ENCODE data around the gene ADPRS.

Gene ADPRS

DNA sequence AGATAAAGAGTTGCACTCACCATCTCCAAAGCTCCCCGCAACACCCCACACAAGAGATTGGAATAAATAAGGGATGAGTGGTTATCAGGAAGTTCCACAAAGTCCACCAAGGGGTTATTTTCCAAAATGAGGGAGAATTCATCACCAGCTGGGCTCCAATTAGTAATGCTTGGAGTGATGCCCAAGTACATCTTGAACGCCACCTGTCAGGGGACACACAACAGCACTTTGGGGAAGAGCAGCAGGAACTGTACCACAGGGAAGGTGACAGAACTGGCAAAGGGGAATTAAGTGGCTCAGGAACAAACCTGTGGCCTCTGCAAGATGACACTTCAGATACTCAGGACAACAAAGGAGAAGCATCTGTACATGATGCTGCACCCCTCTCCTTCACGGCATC, 49.1 kb downstream of the ADPRS start:
- Histone ChIP-seq H3K36me3 (peaks cover 43% of the 10 kb centered on the region), H3K4me1 (ENCODE audit: control insufficient read depth in 1 of 2, insufficient read depth in 1 of 2, low read depth in 1 of 2, low read length in 1 of 2) (peaks cover 14 to 16% of the 10 kb centered on the region in 2 experiments), H3K27ac (no peak overlapping the region), H3K27me3 (no peaks in the 10 kb centered on the region), H3K9me3 (no peaks in the 10 kb centered on the region), H3K4me3 (ENCODE audit: low read depth in 1 of 2, low read length in 1 of 2) (no peak overlapping the region)
- TF ChIP-seq, protein P1, sequence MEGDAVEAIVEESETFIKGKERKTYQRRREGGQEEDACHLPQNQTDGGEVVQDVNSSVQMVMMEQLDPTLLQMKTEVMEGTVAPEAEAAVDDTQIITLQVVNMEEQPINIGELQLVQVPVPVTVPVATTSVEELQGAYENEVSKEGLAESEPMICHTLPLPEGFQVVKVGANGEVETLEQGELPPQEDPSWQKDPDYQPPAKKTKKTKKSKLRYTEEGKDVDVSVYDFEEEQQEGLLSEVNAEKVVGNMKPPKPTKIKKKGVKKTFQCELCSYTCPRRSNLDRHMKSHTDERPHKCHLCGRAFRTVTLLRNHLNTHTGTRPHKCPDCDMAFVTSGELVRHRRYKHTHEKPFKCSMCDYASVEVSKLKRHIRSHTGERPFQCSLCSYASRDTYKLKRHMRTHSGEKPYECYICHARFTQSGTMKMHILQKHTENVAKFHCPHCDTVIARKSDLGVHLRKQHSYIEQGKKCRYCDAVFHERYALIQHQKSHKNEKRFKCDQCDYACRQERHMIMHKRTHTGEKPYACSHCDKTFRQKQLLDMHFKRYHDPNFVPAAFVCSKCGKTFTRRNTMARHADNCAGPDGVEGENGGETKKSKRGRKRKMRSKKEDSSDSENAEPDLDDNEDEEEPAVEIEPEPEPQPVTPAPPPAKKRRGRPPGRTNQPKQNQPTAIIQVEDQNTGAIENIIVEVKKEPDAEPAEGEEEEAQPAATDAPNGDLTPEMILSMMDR (IDR thresholded peaks at IDR 0.05), result no peak

DNA sequence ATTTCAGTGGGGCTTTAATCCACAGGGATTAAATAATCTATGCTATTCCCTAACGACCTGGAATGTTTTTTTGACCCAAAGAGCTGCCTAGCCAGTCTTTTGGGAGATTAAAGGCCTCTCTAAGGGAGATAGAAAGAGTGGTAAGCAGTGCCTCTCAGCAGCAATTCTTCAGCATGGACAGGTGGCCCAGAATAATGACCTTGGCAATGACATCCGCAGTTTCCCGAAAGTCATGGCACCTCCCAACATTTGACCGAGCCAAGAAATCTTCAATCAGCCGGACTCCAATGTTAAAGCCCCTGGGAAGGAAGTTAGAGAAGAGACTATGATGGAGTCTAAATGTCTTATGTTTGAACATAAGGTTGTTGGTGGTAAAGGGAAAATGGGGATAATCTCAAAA, 50.8 kb downstream of the ADPRS start:
- Histone ChIP-seq H3K9me3 (no peaks in the 10 kb centered on the region), H3K27ac (no peak overlapping the region), H3K27me3 (no peaks in the 10 kb centered on the region), H3K36me3 (peaks cover 43% of the 10 kb centered on the region), H3K4me1 (ENCODE audit: control insufficient read depth in 1 of 2, insufficient read depth in 1 of 2, low read depth in 1 of 2, low read length in 1 of 2) (peaks cover 10 to 13% of the 10 kb centered on the region in 2 experiments), H3K4me3 (ENCODE audit: low read depth in 1 of 2, low read length in 1 of 2) (no peak overlapping the region)
- TF ChIP-seq, protein P1 (IDR thresholded peaks at IDR 0.05), result no peak

DNA sequence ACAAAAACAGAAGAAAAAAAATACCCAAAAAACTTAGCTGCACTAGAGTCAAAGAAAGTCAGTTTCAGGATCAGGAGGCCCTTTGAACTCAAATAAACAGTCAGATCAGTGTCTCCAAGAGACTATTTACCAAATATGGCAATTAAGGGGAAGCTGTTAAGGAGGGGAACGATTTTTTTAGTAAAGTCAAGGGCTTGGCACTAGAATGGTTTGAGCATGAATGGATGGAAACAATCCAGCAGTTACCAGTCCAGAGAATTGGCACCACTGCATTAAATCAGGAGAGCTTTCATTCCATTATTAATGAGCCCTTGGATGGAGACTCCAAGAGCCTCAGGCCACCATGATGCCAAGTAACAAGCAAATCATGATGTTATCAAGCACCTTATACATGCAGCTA, 53.4 kb downstream of the ADPRS start:
- TF ChIP-seq, protein P1 (IDR thresholded peaks at IDR 0.05), result no peak
- H3K27ac ChIP-seq, result no peak overlapping the region
- H3K36me3 ChIP-seq, result peaks cover 31% of the 10 kb centered on the region

DNA sequence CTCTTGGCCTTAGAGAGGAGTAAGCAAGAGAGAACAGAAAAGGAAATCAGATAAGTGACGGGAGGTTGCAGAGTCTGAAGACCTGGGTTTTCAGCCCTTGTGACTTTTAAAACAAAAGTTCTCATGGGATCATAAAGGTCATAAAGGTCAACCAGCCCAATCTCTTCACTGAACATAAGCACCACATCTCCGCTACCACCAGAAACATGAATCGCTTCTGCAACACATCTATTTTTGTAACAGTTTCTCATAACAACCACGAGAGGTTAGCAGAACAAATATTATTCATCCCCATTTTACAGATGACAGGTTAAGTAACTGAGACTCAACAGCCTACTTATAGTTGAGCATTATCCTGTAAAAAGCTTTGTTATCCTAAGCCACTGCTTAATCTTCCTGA, 54.7 kb downstream of the ADPRS start:
- Histone ChIP-seq H3K27ac (no peak overlapping the region), H3K27me3 (no peaks in the 10 kb centered on the region), H3K36me3 (peaks cover 18% of the 10 kb centered on the region), H3K9me3 (no peaks in the 10 kb centered on the region), H3K4me1 (ENCODE audit: control insufficient read depth in 1 of 2, insufficient read depth in 1 of 2, low read depth in 1 of 2, low read length in 1 of 2) (peaks cover 12% of the 10 kb centered on the region in 2 experiments), H3K4me3 (ENCODE audit: low read depth in 1 of 2, low read length in 1 of 2) (no peak overlapping the region)
- TF ChIP-seq, protein P1 (IDR thresholded peaks at IDR 0.05), result no peak

More for the DNA sequence above, 53.4 kb downstream of the ADPRS start:
- Histone ChIP-seq H3K4me3 (ENCODE audit: low read depth in 1 of 2, low read length in 1 of 2) (no peak overlapping the region), H3K27me3 (no peaks in the 10 kb centered on the region), H3K4me1 (ENCODE audit: control insufficient read depth in 1 of 2, insufficient read depth in 1 of 2, low read depth in 1 of 2, low read length in 1 of 2) (peaks cover 6 to 8% of the 10 kb centered on the region in 2 experiments), H3K9me3 (no peaks in the 10 kb centered on the region)
